ELR (cell line): ENCODE measurements around the gene LARP6.
"Not testable (repeated sequence)": the region's sequence is repeated elsewhere in the genome, so short reads cannot be mapped to it uniquely, and the experiment has no call there.

ENCODE experiments used
- DNase-seq: peaks from one replicate; pipeline ENCODE4 v3.0.0-alpha.2; 2015; ENCODE audit warnings: low read depth

Gene LARP6

GRCh38 chr15:70858614-70859321, 4.8 kb upstream of the LARP6 start:
- not testable (repeated sequence) for DNase-seq

- DNase-seq, result no peak
Observed at GRCh38 chr15:70857562-70858285, 3.8 kb upstream of the LARP6 start.

GRCh38 chr15:70856884-70857561, 3.1 kb upstream of the LARP6 start:
- DNase-seq, result peak; percentile 97

- peak; percentile 71 for DNase-seq
Observed at GRCh38 chr15:70856177-70856883, 2.4 kb upstream of the LARP6 start.

GRCh38 chr15:70855764-70856163, 1.8 kb upstream of the LARP6 start:
- DNase-seq, result no peak

GRCh38 chr15:70854666-70854976, 664 bp upstream of the LARP6 start:
- DNase-seq, result peak; percentile 86

- peak; percentile 80 for DNase-seq
Observed at GRCh38 chr15:70853318-70853972, 512 bp downstream of the LARP6 start.

GRCh38 chr15:70852501-70853317, 1.2 kb downstream of the LARP6 start:
- DNase-seq, result peak; percentile 96

- no peak for DNase-seq
Observed at GRCh38 chr15:70851889-70852288, 2.1 kb downstream of the LARP6 start.

- DNase-seq, result no peak
Observed at GRCh38 chr15:70845602-70846360, 8.2 kb downstream of the LARP6 start.

- no peak for DNase-seq
Observed at GRCh38 chr15:70837476-70837875, 16.5 kb downstream of the LARP6 start.

- no peak for DNase-seq
Observed at GRCh38 chr15:70835841-70836240, 18.1 kb downstream of the LARP6 start.

GRCh38 chr15:70835415-70835814, 18.5 kb downstream of the LARP6 start:
- no peak for DNase-seq

- no peak for DNase-seq
Observed at GRCh38 chr15:70834999-70835398, 19.0 kb downstream of the LARP6 start.

GRCh38 chr15:70833861-70834765, 19.8 kb downstream of the LARP6 start:
- DNase-seq, result peak; percentile 83

GRCh38 chr15:70833422-70833821, 20.5 kb downstream of the LARP6 start:
- no peak for DNase-seq

- DNase-seq, result no peak
Observed at GRCh38 chr15:70832176-70832575, 21.8 kb downstream of the LARP6 start.

GRCh38 chr15:70831094-70831911, 22.7 kb downstream of the LARP6 start:
- DNase-seq, result no peak
